HCT116 (cell line): ENCODE data around the gene UPK1B.

Experiments used
- CEBPB ChIP-seq: IDR thresholded peaks from 2 replicates; pipeline ENCODE4 v1.6.1; 2012; ENCODE audit warnings: low read depth
- ELF1 ChIP-seq: IDR thresholded peaks from 2 replicates; pipeline ENCODE4 v1.6.1; 2012; ENCODE audit warnings: low read depth, borderline replicate concordance
- EZH2 ChIP-seq: fragments of 200-600 bp; sonication (generic); IDR thresholded peaks from 2 replicates; pipeline ENCODE4 v1.6.1; 2017; ENCODE audit warnings: antibody characterized with exemption, mixed run types
- EZH2phosphoT487 ChIP-seq: fragments of 200-600 bp; IDR thresholded peaks from 2 replicates; pipeline ENCODE4 v1.6.1; 2018; ENCODE audit warnings: antibody characterized with exemption, borderline replicate concordance
- MAX ChIP-seq: IDR thresholded peaks from 2 replicates; pipeline ENCODE4 v1.6.1; 2012
- POLR2A ChIP-seq: IDR thresholded peaks from 2 replicates; pipeline ENCODE4 v1.7.0; 2011; ENCODE audit warnings: borderline replicate concordance; ENCODE audit not compliant: insufficient read depth, insufficient read length; ENCODE audit errors: extremely low read depth
- POLR2AphosphoS5 ChIP-seq: IDR thresholded peaks from 2 replicates; pipeline ENCODE4 v1.6.1; 2011; ENCODE audit warnings: mild to moderate bottlenecking, low read depth, low read length, moderate library complexity
- RAD21 ChIP-seq: IDR thresholded peaks from 2 replicates; pipeline ENCODE4 v1.6.1; 2012; ENCODE audit warnings: low read depth, mild to moderate bottlenecking
- REST ChIP-seq: IDR thresholded peaks from 2 replicates; pipeline ENCODE4 v1.6.1; 2012; ENCODE audit warnings: low read depth
- SP1 ChIP-seq: IDR thresholded peaks from 2 replicates; pipeline ENCODE4 v1.6.1; 2012; ENCODE audit warnings: low read depth
- ZNF274 ChIP-seq: fragments of 200-500 bp; sonication (Bioruptor generic); IDR thresholded peaks from 2 replicates; pipeline ENCODE4 v1.6.1; 2014; ENCODE audit warnings: mild to moderate bottlenecking, low read depth, low read length, inconsistent platforms
- TF ChIP-seq, protein P1 (sequence below), 3 experiments: fragments of 200-600 bp in 1 of 3; sonication (generic) in 1 of 3; IDR thresholded peaks in 2 of 3; conservative IDR thresholded peaks in 1 of 3; 2 replicates each; pipeline ENCODE4 v1.5.1; 2012 to 2017; ENCODE audit warnings: low read depth in 2 of 3, low read length in 2 of 3, antibody characterized with exemption in 1 of 3, borderline replicate concordance in 1 of 3, control low read depth in 1 of 3, mild to moderate bottlenecking in 1 of 3, mixed read lengths in 1 of 3, mixed run types in 1 of 3, moderate library complexity in 1 of 3; ENCODE audit not compliant: insufficient read depth in 1 of 3

DNA sequence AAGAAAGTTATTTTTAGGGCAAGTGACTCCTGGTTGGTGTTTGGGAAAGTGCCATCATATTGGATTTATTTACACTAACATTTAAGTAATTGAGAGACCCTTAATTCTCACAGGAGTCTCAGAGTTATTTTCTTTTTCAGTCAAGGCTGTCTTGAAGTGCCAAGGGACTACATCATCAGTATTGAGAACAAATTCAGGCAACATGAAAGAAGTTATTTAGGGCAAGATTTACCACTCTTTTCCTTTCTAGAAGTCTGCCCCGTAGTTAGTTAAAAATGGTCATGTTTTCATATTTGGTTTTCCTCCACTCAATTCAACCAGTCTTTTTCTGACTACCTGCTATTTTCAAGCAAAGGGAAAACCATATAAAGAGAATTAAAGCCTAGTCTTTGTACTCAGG is 61.2 kb downstream of the UPK1B start:
- TF ChIP-seq MAX (no peak), ELF1 (no peak), POLR2AphosphoS5 (no peak), POLR2A (no peak), RAD21 (no peak), EZH2 (no peak), SP1 (no peak), REST (no peak), CEBPB (no peak), ZNF274 (no peak), EZH2phosphoT487 (no peak)
- TF ChIP-seq, protein P1, sequence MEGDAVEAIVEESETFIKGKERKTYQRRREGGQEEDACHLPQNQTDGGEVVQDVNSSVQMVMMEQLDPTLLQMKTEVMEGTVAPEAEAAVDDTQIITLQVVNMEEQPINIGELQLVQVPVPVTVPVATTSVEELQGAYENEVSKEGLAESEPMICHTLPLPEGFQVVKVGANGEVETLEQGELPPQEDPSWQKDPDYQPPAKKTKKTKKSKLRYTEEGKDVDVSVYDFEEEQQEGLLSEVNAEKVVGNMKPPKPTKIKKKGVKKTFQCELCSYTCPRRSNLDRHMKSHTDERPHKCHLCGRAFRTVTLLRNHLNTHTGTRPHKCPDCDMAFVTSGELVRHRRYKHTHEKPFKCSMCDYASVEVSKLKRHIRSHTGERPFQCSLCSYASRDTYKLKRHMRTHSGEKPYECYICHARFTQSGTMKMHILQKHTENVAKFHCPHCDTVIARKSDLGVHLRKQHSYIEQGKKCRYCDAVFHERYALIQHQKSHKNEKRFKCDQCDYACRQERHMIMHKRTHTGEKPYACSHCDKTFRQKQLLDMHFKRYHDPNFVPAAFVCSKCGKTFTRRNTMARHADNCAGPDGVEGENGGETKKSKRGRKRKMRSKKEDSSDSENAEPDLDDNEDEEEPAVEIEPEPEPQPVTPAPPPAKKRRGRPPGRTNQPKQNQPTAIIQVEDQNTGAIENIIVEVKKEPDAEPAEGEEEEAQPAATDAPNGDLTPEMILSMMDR (IDR thresholded peaks at IDR 0.05 in 2 of 3, conservative IDR thresholded peaks at IDR 0.05 in 1 of 3; ENCODE audit: borderline replicate concordance in 1 of 3, insufficient read depth in 1 of 3, low read depth in 2 of 3, low read length in 2 of 3): no peak
